H1 (cell line): ENCODE results near the gene SLC35B2. TPM values are rescaled to one million over a fixed set of nuclear protein-coding genes. Genes with fewer than 3 reads are reported as not detected.

ENCODE experiments used
- CTCF ChIA-PET: fragments of 300-600 bp; sonication (Branson Sonifier 250); formaldehyde crosslinking; loops from one replicate; lab custom pipeline; 2021; ENCODE audit not compliant: partially characterized antibody; lab: Charles Lee
- POLR2A ChIA-PET: fragments of 300-600 bp; sonication (Branson Sonifier 250); formaldehyde crosslinking; loops from one replicate; lab custom pipeline; 2021; ENCODE audit warnings: inconsistent platforms; ENCODE audit not compliant: partially characterized antibody; lab: Charles Lee
- DNase-seq, 2 experiments: peaks; one replicate each; pipeline versions ENCODE4 v3.0.0 to v3.0.0-alpha.2; 2010 to 2022; ENCODE audit warnings: low spot score in 2 of 2, low read depth in 1 of 2, mixed read lengths in 1 of 2
- FAIRE-seq: peaks from 2 replicates; lab custom pipeline; 2011; peaks lifted over from hg19 to GRCh38; lab: Jason Lieb, UNC
- H2AFZ ChIP-seq: 2 replicates; pipeline ENCODE4 v1.8.1; 2012; ENCODE audit warnings: low read length, inconsistent platforms
- H2AK5ac ChIP-seq: 2 replicates; pipeline ENCODE4 v1.6.1; 2013; ENCODE audit warnings: low read depth, low read length
- H2BK120ac ChIP-seq: replicated peaks from 2 replicates; pipeline ENCODE3; 2013; ENCODE audit warnings: low read depth, low read length, inconsistent platforms
- H2BK12ac ChIP-seq: 2 replicates; pipeline ENCODE4 v1.6.1; 2013; ENCODE audit warnings: low read depth, low read length
- H2BK15ac ChIP-seq: 2 replicates; pipeline ENCODE4 v1.6.1; 2013; ENCODE audit warnings: low read length
- H2BK20ac ChIP-seq: 2 replicates; pipeline ENCODE4 v1.6.1; 2013; ENCODE audit warnings: low read length
- H2BK5ac ChIP-seq: 2 replicates; pipeline ENCODE4 v1.6.1; 2013; ENCODE audit warnings: low read depth, low read length
- H3K14ac ChIP-seq: 2 replicates; pipeline ENCODE4 v1.6.1; 2013; ENCODE audit warnings: inconsistent platforms; ENCODE audit not compliant: insufficient read length
- H3K18ac ChIP-seq: 2 replicates; pipeline ENCODE4 v1.6.1; 2013; ENCODE audit warnings: low read length; ENCODE audit errors: extremely low read depth
- H3K23ac ChIP-seq: 2 replicates; pipeline ENCODE4 v1.6.1; 2013; ENCODE audit warnings: inconsistent platforms; ENCODE audit not compliant: insufficient read length
- H3K23me2 ChIP-seq: 2 replicates; pipeline ENCODE4 v1.6.1; 2013; ENCODE audit warnings: low read depth, low read length
- H3K27ac ChIP-seq: 2 replicates; pipeline ENCODE4 v1.6.1; 2011; ENCODE audit warnings: low read depth, low read length, inconsistent platforms
- H3K27me3 ChIP-seq, 4 experiments: replicated peaks in 1 of 4; 1 replicate in 1 of 4; 2 replicates in 3 of 4; pipeline versions ENCODE4 v1.6.1 to v1.8.1; 2011 to 2013; ENCODE audit warnings: low read length in 3 of 4, mild to moderate bottlenecking in 3 of 4, inconsistent platforms in 2 of 4, mixed read lengths in 2 of 4, moderate library complexity in 1 of 4; ENCODE audit not compliant: control insufficient read depth in 3 of 4, insufficient read depth in 3 of 4; ENCODE audit errors: extremely low read depth in 1 of 4
- H3K36me3 ChIP-seq, 4 experiments: 2 replicates each; pipeline versions ENCODE4 v1.6.1 to v1.8.1; 2011 to 2013; ENCODE audit warnings: mild to moderate bottlenecking in 4 of 4, low read length in 3 of 4, moderate library complexity in 2 of 4, control low read depth in 1 of 4, inconsistent platforms in 1 of 4; ENCODE audit not compliant: insufficient read depth in 4 of 4, control insufficient read depth in 2 of 4
- H3K4ac ChIP-seq: replicated peaks from 2 replicates; pipeline ENCODE3; 2013; ENCODE audit warnings: low read length, low read depth, mixed read lengths, inconsistent platforms; ENCODE audit not compliant: insufficient read length
- H3K4me1 ChIP-seq, 4 experiments: replicated peaks in 1 of 4; 1 replicate in 1 of 4; 2 replicates in 3 of 4; pipeline versions ENCODE4 v1.6.1 to v1.8.1; 2011 to 2013; ENCODE audit warnings: low read length in 3 of 4, inconsistent platforms in 2 of 4, mixed read lengths in 1 of 4; ENCODE audit not compliant: insufficient read depth in 4 of 4, control insufficient read depth in 3 of 4
- H3K4me2 ChIP-seq, 2 experiments: 2 replicates each; pipeline versions ENCODE4 v1.6.1 to v1.8.1; 2011 to 2013; ENCODE audit warnings: low read depth in 2 of 2, low read length in 2 of 2, control low read depth in 1 of 2, inconsistent platforms in 1 of 2, mild to moderate bottlenecking in 1 of 2; ENCODE audit not compliant: insufficient read depth in 1 of 2
- H3K4me3 ChIP-seq, 4 experiments: fragments of 200-600, 300-600 bp in 1 of 4; sonication (generic), shearing (Covaris generic), sonication (Bioruptor Twin) in 1 of 4; 2 replicates each; pipeline versions ENCODE4 v1.5.1 to v1.8.1; 2011 to 2016; ENCODE audit warnings: low read length in 4 of 4, low read depth in 3 of 4, control low read depth in 2 of 4, inconsistent platforms in 2 of 4, mild to moderate bottlenecking in 2 of 4, mixed read lengths in 1 of 4, moderate library complexity in 1 of 4; ENCODE audit not compliant: insufficient read depth in 2 of 4; ENCODE audit errors: extremely low read depth in 1 of 4
- H3K56ac ChIP-seq: replicated peaks from 2 replicates; pipeline ENCODE3; 2013; ENCODE audit warnings: low read depth, mild to moderate bottlenecking, mixed read lengths, low read length, inconsistent platforms; ENCODE audit not compliant: insufficient read length
- H3K79me1 ChIP-seq: 2 replicates; pipeline ENCODE4 v1.6.1; 2013; ENCODE audit warnings: low read depth, low read length, control low read depth
- H3K79me2 ChIP-seq, 2 experiments: 2 replicates each; pipeline versions ENCODE4 v1.6.1 to v1.8.1; 2012 to 2013; ENCODE audit warnings: low read length in 2 of 2, mild to moderate bottlenecking in 2 of 2, inconsistent platforms in 1 of 2; ENCODE audit not compliant: insufficient read depth in 2 of 2, control insufficient read depth in 1 of 2
- H3K9ac ChIP-seq, 4 experiments: replicated peaks in 1 of 4; 1 replicate in 1 of 4; 2 replicates in 3 of 4; pipeline versions ENCODE4 v1.6.1 to v1.8.1; 2011 to 2013; ENCODE audit warnings: low read depth in 3 of 4, low read length in 3 of 4, control low read depth in 2 of 4, mild to moderate bottlenecking in 2 of 4, moderate library complexity in 2 of 4, inconsistent platforms in 1 of 4; ENCODE audit errors: extremely low read depth in 1 of 4
- H3K9me3 ChIP-seq, 2 experiments: 2 replicates each; pipeline versions ENCODE4 v1.6.1 to v1.8.1; 2012 to 2013; ENCODE audit warnings: mild to moderate bottlenecking in 2 of 2, moderate library complexity in 2 of 2, control low read depth in 1 of 2, inconsistent platforms in 1 of 2, low read depth in 1 of 2, low read length in 1 of 2, mixed read lengths in 1 of 2; ENCODE audit not compliant: insufficient read depth in 2 of 2
- H4K20me1 ChIP-seq, 2 experiments: replicated peaks in 1 of 2; 2 replicates each; pipeline versions ENCODE3 to v1.8.1; 2011 to 2013; ENCODE audit warnings: inconsistent platforms in 2 of 2, low read length in 2 of 2, mild to moderate bottlenecking in 1 of 2; ENCODE audit not compliant: insufficient read depth in 2 of 2, control insufficient read depth in 1 of 2
- H4K5ac ChIP-seq: 2 replicates; pipeline ENCODE4 v1.6.1; 2013; ENCODE audit warnings: low read length, low read depth, mixed read lengths, inconsistent platforms; ENCODE audit not compliant: insufficient read length
- H4K8ac ChIP-seq: 2 replicates; pipeline ENCODE4 v1.8.0; 2013; ENCODE audit warnings: mild to moderate bottlenecking, moderate library complexity, low read length, inconsistent platforms; ENCODE audit not compliant: insufficient read depth; ENCODE audit errors: extremely low read depth
- H4K91ac ChIP-seq: replicated peaks from 2 replicates; pipeline ENCODE3; 2013; ENCODE audit warnings: low read length, mixed read lengths, inconsistent platforms; ENCODE audit not compliant: insufficient read length
- EZH2 ChIP-seq: fragments of 200-600 bp; sonication (generic); IDR thresholded peaks from 2 replicates; pipeline ENCODE4 v1.7.1; 2012; ENCODE audit warnings: low read depth, mild to moderate bottlenecking, moderate library complexity, low read length, inconsistent platforms; ENCODE audit not compliant: severe bottlenecking
- TCF12 ChIP-seq: IDR thresholded peaks from 2 replicates; pipeline ENCODE4 v1.6.1; 2011; ENCODE audit warnings: low read depth, mild to moderate bottlenecking, low read length
- WGBS, 2 experiments: shearing (Covaris generic) in 1 of 2; methylation state at CpG; one replicate each; pipeline versions ENCODE4 v1.1.6 to v1.1.7; 2013 to 2015; ENCODE audit warnings: low lambda C conversion rate in 2 of 2, mixed read lengths in 2 of 2, inconsistent platforms in 1 of 2, low coverage in 1 of 2, missing lambda C conversion rate in 1 of 2; ENCODE audit not compliant: insufficient replicate concordance in 2 of 2, insufficient coverage in 1 of 2, insufficient read length in 1 of 2; ENCODE audit errors: extremely low coverage in 1 of 2, missing lambda C conversion rate in 1 of 2; 5-methylcytosine and 5-hydroxymethylcytosine counted together
- polyA plus RNA-seq, 7 experiments: library from polyadenylated mRNA; depleted of rRNA in 3 of 7; stranded (reverse) in 5 of 7; unstranded in 2 of 7; fragments of >200 nt in 5 of 7; fragments of 200-250 nt in 2 of 7; gene quantifications; 1 replicate in 5 of 7; 2 replicates in 1 of 7; 4 replicates in 1 of 7; pipeline versions ENCODE4 v1.2.1 to v1.2.3, GENCODE V29; 2011 to 2013; ENCODE audit warnings: missing spikeins in 2 of 7, mixed read lengths in 2 of 7
- total RNA-seq: library from RNA; stranded (reverse); fragmentation: NEBNext Ultra II Directional; extraction: Animal tissue kit (Norgen Biotek cat#: 25700); gene quantifications from 2 replicates; pipeline ENCODE4 v1.2.1, GENCODE V29; 2021

The SLC35B2 gene
- total and polyA plus RNA-seq, 2 of the 8 experiments (the other 6 are each of a cell fraction or from before 2014, with no cell fraction given) = 29.5 to 65.0 TPM

- Histone ChIP-seq H3K4me1 (peaks cover 6 to 35% (median 16%) of the 10 kb centered on the region in 4 experiments), H3K23ac (no peak overlapping the region), H2BK120ac (no peak overlapping the region), H3K23me2 (peaks cover 12% of the 10 kb centered on the region), H3K9me3 (no peaks in the 10 kb centered on the region), H3K79me1 (peaks cover 7% of the 10 kb centered on the region; the same call in 1 of the 2 replicates), H3K14ac (no peak overlapping the region), H2BK5ac (no peak overlapping the region), H3K9ac (no peak overlapping the region; a peak in 1 of 7 replicates), H3K18ac (no peak overlapping the region), H4K91ac (no peak overlapping the region), H3K79me2 (peaks cover 0 to 11% of the 10 kb centered on the region in 2 experiments; a peak in 1 of 4 replicates), H3K27ac (no peak overlapping the region), H2AK5ac (no peak overlapping the region), H3K4ac (no peak overlapping the region), H2AFZ (no peak overlapping the region), H2BK12ac (no peak overlapping the region), H2BK20ac (no peak overlapping the region), H3K4me3 (no peak overlapping the region), H4K20me1 (peaks cover 1 to 5% of the 10 kb centered on the region in 2 experiments), H4K8ac (no peak overlapping the region), H3K36me3 (peaks cover 3 to 10% (median 7%) of the 10 kb centered on the region in 4 experiments; a peak in 4 of 8 replicates), H4K5ac (no peak overlapping the region), H3K27me3 (no peaks in the 10 kb centered on the region; a peak in 1 of 7 replicates), H2BK15ac (no peak overlapping the region), H3K4me2 (no peak overlapping the region), H3K56ac (no peak overlapping the region)
- 96% methylated on average over 8 of the region's 8 CpGs; no CpG with 5 or more reads in 1 of the 2 experiments for WGBS, 2 experiments
- DNase-seq = no peak
- no peak for FAIRE-seq
- ChIA-PET CTCF (interaction anchor here (0.6 to 19.0 kb wide), 13 partner anchors 8 to 165 kb away, joined by 3 to 330 read pairs (median 4); partner anchors contain the start of genes AARS2 and HSP90AB1), POLR2A (interaction anchor here (0.6 to 15.1 kb wide), 7 partner anchors 8 to 675 kb away, joined by 3 to 581 read pairs (median 5); partner anchors contain the start of genes HSP90AB1, SLC35B2 and TMEM151B)
- TF ChIP-seq EZH2 = no peak
- TF ChIP-seq TCF12 = no peak
These were observed 4.3 kb upstream of the SLC35B2 start for GRCh38 chr6:44261581-44261980.
